Measurements from ENCODE around the gene CSNK1D.

Gene CSNK1D

GRCh38 chr17:82249896-82250581 lies 23.5 kb downstream of the CSNK1D start:
- DNase-seq: no peak

GRCh38 chr17:82248815-82249674 lies 24.5 kb downstream of the CSNK1D start:
- DNase-seq: no peak

GRCh38 chr17:82247856-82248671 lies 25.4 kb downstream of the CSNK1D start:
- no peak for DNase-seq

GRCh38 chr17:82247182-82247823 lies 26.2 kb downstream of the CSNK1D start:
- DNase-seq: no peak

- no peak for DNase-seq
These were observed 26.9 kb downstream of the CSNK1D start for GRCh38 chr17:82246365-82247181.

GRCh38 chr17:82246040-82246364 lies 27.5 kb downstream of the CSNK1D start:
- DNase-seq: no peak

GRCh38 chr17:82245134-82246039 lies 28.1 kb downstream of the CSNK1D start:
- no peak for DNase-seq

- DNase-seq: no peak
These were observed 28.9 kb downstream of the CSNK1D start for GRCh38 chr17:82244413-82245133.

GRCh38 chr17:82243648-82244412 lies 29.7 kb downstream of the CSNK1D start:
- DNase-seq: no peak

- DNase-seq: no peak
These were observed 30.4 kb downstream of the CSNK1D start for GRCh38 chr17:82242977-82243647.

- DNase-seq: no peak
These were observed 30.9 kb downstream of the CSNK1D start for GRCh38 chr17:82242698-82242976.

GRCh38 chr17:82241926-82242697 lies 31.4 kb downstream of the CSNK1D start:
- DNase-seq: no peak

- DNase-seq: no peak
These were observed 32.1 kb downstream of the CSNK1D start for GRCh38 chr17:82241183-82241925.

- no peak for DNase-seq
These were observed 32.9 kb downstream of the CSNK1D start for GRCh38 chr17:82240506-82241182.

- no peak for DNase-seq
These were observed 33.5 kb downstream of the CSNK1D start for GRCh38 chr17:82239926-82240505.

- DNase-seq: no peak
These were observed 34.0 kb downstream of the CSNK1D start for GRCh38 chr17:82239401-82239925.

Measured in NCI-H187 (cell line).